GM23248 (cell line): Measurements from ENCODE around the gene SKA3.

Experiments
- EZH2 ChIP-seq: fragments of 200-600 bp; sonication (generic); IDR thresholded peaks from 2 replicates; pipeline ENCODE4 v1.6.1; 2018; ENCODE audit warnings: antibody characterized with exemption, mild to moderate bottlenecking; ENCODE audit not compliant: insufficient read depth, poor library complexity, severe bottlenecking
- EZH2phosphoT487 ChIP-seq: fragments of 200-600 bp; sonication (generic); IDR thresholded peaks from 2 replicates; pipeline ENCODE4 v1.6.1; 2018; ENCODE audit warnings: antibody characterized with exemption, moderate library complexity, mild to moderate bottlenecking, low read depth; ENCODE audit not compliant: insufficient read depth

DNA sequence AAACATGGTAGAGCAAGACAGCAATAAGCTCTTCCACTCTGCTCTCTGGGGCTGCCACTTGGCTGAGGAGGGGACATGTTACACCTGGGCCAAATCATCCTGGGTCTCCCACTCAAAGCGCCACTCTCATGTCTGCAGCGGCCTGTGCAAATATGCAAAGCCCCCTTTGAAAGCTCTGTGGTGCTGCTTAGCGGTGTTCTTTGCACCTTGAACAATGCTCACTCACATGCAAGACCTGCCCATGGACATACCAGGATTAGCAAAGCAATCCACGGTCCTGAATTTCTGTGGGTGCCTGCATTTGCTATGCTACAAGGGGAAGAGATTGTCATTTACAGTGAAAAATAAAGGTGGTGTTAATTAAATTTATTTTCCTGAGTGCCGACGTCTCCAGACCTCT, 48.7 kb upstream of the SKA3 start:
- TF ChIP-seq EZH2 (no peak), EZH2phosphoT487 (no peak)
